GM10266 (cell line): Measurements from ENCODE around the gene TPRG1.

Experiments
- DNase-seq: peaks from one replicate; pipeline ENCODE4 v3.0.0; 2012; ENCODE audit errors: extremely low spot score
- TF ChIP-seq, protein P1 (sequence below): IDR thresholded peaks from 2 replicates; pipeline ENCODE4 v1.5.1; 2012; ENCODE audit warnings: mild to moderate bottlenecking, low read depth; ENCODE audit not compliant: control insufficient read depth, insufficient read depth; ENCODE audit errors: missing control alignments

TPRG1 gene

DNA sequence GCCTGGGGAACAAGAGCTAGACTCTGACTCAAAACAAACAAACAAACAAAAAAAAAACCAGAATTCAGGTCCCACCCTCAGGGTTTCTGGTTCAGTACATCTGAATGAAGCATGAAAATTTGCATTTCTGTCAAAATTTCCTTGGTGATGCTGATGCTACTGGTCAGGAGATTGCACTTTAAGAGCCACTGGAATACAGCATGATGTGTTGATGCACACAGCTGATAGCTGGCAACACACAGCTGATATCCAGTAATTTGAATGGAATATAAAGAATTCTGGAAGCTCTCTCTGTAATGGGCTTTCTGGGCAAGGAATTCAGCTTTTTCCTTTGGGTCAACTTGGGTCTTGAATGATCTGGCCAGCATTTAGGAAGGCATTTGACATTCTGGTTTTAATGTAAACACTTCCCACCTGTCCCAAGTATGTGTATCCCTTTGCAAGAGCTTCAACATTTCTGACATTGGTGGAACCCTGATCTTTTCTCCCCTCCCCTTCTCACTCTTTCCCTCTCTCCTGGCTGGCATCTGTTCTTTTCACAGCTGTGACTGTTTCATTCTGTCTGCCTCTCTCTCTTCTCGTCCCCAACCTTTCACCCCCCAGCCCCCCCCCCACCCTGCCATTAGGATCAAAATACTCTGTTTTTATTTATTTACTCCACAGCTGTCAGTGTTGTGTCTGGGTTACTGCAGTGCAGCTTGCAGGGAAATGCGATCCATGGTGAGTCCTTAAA is 189.5 kb downstream of the TPRG1 start:
- TF ChIP-seq, protein P1, sequence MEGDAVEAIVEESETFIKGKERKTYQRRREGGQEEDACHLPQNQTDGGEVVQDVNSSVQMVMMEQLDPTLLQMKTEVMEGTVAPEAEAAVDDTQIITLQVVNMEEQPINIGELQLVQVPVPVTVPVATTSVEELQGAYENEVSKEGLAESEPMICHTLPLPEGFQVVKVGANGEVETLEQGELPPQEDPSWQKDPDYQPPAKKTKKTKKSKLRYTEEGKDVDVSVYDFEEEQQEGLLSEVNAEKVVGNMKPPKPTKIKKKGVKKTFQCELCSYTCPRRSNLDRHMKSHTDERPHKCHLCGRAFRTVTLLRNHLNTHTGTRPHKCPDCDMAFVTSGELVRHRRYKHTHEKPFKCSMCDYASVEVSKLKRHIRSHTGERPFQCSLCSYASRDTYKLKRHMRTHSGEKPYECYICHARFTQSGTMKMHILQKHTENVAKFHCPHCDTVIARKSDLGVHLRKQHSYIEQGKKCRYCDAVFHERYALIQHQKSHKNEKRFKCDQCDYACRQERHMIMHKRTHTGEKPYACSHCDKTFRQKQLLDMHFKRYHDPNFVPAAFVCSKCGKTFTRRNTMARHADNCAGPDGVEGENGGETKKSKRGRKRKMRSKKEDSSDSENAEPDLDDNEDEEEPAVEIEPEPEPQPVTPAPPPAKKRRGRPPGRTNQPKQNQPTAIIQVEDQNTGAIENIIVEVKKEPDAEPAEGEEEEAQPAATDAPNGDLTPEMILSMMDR = no peak
- no peak for DNase-seq

DNA sequence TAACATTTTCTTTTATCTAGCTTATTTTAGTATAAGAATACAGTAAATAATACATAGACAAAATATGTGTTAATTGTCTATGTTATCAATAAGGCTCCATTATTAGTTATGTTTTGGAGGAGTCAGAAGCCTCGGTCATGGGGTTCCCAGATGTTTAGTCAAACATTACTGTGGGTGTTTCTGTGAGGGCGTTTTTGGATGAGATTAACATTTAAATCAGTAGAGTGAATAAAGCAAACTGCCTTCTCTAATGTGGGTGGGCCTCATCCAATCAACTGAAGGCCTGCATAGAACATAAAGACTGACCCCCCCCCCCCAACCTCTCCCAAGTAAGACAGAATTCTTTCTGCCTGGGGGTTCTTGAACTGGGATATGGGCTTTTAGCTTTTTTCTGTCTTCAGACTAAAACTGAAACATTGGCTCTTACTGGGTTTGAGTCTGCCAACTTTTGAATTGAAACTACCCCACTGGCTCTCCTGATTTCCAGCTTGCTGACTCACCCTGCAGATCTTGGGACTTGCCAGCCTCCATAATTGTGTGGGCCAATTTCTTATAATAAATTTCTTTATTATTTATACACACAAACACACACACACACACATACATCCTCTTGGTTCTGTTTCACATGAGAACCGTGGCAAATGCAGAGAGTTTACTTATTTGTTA is 192.0 kb downstream of the TPRG1 start:
- TF ChIP-seq, protein P1 = no peak
- DNase-seq = no peak

DNA sequence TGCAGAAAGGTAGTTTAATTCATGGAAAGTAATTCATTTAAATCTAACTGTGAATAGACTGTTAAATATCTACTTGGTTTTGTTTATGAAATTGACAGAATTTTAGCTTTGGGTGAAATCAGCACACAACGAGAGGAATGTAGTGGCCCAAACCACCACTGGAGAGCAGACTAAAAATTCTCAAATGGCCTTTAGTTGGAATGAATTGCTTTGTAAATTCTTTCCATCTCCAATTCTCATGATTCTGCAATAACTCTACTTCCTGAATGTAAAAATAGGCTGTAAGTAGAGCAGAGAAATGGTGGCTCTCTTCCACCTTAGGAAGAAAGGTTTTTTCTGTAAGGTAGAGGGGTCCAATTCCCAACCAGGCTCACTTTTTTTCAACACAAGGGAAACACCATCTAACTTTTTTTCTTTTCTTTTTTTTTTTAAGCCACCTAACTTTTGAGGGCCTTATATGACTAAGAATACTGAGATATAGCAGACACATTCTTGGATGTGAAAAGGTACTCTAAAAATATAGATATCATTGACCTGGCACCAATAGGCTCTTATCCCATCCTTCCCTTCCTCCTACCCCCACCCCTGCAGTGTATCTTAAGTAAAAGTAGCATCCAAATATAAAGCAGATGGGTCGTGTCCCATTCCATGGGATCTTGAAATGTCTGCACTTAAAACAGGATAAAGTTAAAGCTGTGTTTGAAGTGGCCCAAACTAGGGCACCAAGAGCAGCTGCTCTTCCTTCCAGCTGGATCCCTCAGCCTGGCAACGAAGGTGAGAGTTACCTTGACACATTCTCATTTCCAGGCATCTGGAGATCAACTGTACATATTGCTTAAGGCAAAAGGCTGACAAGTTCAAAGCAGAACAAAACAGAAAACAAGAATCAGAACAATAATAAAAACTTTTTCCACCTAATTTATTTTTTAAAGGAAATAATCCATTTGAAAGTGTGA is 194.1 kb downstream of the TPRG1 start:
- TF ChIP-seq, protein P1 = no peak

DNA sequence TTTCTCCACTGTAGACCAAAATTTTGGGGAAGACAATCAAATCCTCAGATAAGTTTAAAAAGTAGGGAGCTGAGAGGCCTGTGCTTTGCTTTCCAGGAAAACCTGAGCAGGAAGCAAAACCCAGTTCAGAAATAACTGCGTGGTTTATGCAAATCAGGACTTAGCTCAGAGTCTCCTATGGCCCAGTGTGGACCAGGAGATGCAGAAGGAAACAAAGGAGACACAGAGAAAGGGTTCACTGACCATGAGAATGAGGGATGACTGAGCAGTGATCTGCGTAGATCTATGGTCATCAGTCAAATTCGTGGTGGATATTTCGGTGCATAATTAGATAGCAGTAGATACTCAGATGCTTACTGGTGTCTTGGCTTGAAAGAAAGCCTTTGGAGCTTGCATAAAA is 196.6 kb downstream of the TPRG1 start:
- no peak for DNase-seq
- TF ChIP-seq, protein P1 = no peak

More for the DNA sequence above, 194.1 kb downstream of the TPRG1 start:
- no peak for DNase-seq

DNA sequence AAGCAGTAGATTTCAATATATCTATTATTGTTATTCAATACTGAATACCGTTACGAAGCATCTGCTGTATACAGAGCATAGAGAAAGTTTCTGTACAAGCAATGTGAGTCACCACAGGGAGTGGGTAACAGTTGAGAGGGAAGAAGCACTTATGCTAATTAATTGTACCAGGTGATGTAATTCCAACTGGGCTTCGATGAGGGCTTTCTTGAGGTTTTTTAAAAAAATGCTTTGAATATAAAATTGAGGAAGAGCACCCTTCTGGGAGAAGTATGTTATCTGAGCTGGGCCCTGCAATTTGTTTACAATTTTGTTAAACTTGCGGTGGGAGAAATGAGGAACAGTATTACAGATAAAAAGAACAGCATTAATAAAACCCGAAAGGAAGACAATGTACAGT is 197.9 kb downstream of the TPRG1 start:
- TF ChIP-seq, protein P1 = no peak
- no peak for DNase-seq

DNA sequence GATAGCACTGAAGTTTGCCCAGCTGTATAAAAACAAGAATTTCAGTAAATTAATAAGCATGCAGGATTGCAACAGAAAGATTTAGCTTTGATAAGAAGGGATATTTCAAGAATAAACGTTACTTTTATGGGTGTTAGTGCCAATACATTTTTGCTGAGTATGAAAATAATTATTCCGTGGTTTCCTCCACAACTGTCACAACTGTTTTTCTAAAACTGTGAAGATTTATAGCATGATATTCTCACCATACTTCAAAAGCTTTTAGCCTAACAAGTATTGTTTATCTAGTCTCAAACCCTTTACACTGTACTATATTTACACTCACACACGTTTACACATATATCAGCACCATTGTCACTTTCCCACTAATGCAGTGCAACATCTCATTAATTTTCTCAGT is 200.5 kb downstream of the TPRG1 start:
- TF ChIP-seq, protein P1 = no peak
- DNase-seq = no peak
